HEK293 (cell line): Measurements from ENCODE around the gene LRP1B.

Experiments
- CTCF ChIA-PET: fragments of 350-600 bp; formaldehyde crosslinking; extraction: SDS; loops from one replicate; lab custom pipeline; 2021; ENCODE audit warnings: antibody characterized with exemption; lab: Yijun Ruan, JAX
- POLR2A ChIA-PET: fragments of 300-600 bp; formaldehyde crosslinking; extraction: SDS; loops from one replicate; lab custom pipeline; 2020; ENCODE audit warnings: antibody characterized with exemption, inconsistent platforms; lab: Yijun Ruan, JAX
- H3K27ac ChIP-seq: fragments of 200-500 bp; sonication (Bioruptor generic); 2 replicates; pipeline ENCODE4 v1.5.1; 2014; ENCODE audit warnings: low read depth, low read length, control low read depth, inconsistent platforms; ENCODE audit errors: extremely low read depth
- H3K36me3 ChIP-seq, 2 experiments: fragments of 200-500 bp in 1 of 2; sonication (Bioruptor generic) in 1 of 2; 1 replicate in 1 of 2; 2 replicates in 1 of 2; pipeline ENCODE4 v1.5.1; 2014 to 2017; ENCODE audit warnings: inconsistent platforms in 2 of 2, low read length in 2 of 2; ENCODE audit not compliant: control insufficient read depth in 2 of 2, insufficient read depth in 1 of 2
- H3K4me1 ChIP-seq: fragments of 200-500 bp; sonication (Bioruptor generic); 2 replicates; pipeline ENCODE4 v1.5.1; 2014; ENCODE audit warnings: mild to moderate bottlenecking, low read length, inconsistent platforms; ENCODE audit not compliant: control insufficient read depth, insufficient read depth
- H3K4me3 ChIP-seq: 2 replicates; pipeline ENCODE4 v1.5.1; 2011; ENCODE audit warnings: low read depth, mild to moderate bottlenecking, control low read depth, low read length, moderate library complexity
- H3K9me3 ChIP-seq: fragments of 200-500 bp; sonication (Bioruptor generic); 2 replicates; pipeline ENCODE4 v1.5.1; 2014; ENCODE audit warnings: low read depth, low read length, inconsistent platforms; ENCODE audit not compliant: control insufficient read depth, insufficient read depth
- BCL11A ChIP-seq: fragments of 450-650 bp; formaldehyde crosslinking; IDR thresholded peaks from 2 replicates; pipeline ENCODE4 v1.5.1; 2016; ENCODE audit warnings: low read depth, missing biosample characterization, missing genetic modification characterization
- BCL11B ChIP-seq: fragments of 450-650 bp; formaldehyde crosslinking; IDR thresholded peaks from 2 replicates; pipeline ENCODE4 v1.5.1; 2016; ENCODE audit warnings: low read depth, missing biosample characterization, missing genetic modification characterization
- SP2 ChIP-seq: fragments of 450-650 bp; formaldehyde crosslinking; IDR thresholded peaks from 2 replicates; pipeline ENCODE4 v1.5.1; 2016; ENCODE audit warnings: missing biosample characterization, missing genetic modification characterization
- TCF7L2 ChIP-seq: IDR thresholded peaks from 2 replicates; pipeline ENCODE4 v1.6.1; 2011; ENCODE audit warnings: low read depth, mild to moderate bottlenecking, inconsistent platforms, low read length, moderate library complexity, borderline replicate concordance
- ZFP41 ChIP-seq: fragments of 450-650 bp; formaldehyde crosslinking; IDR thresholded peaks from 2 replicates; pipeline ENCODE4 v1.5.1; 2016; ENCODE audit warnings: missing biosample characterization, missing genetic modification characterization, borderline replicate concordance
- ZIC2 ChIP-seq: fragments of 450-650 bp; formaldehyde crosslinking; IDR thresholded peaks from 2 replicates; pipeline ENCODE4 v1.5.1; 2016; ENCODE audit warnings: missing biosample characterization, missing genetic modification characterization
- ZNF174 ChIP-seq: fragments of 450-650 bp; formaldehyde crosslinking; IDR thresholded peaks from 2 replicates; pipeline ENCODE4 v1.5.0; 2017; ENCODE audit warnings: missing biosample characterization, mild to moderate bottlenecking, missing genetic modification characterization
- ZNF24 ChIP-seq: fragments of 450-650 bp; formaldehyde crosslinking; IDR thresholded peaks from 2 replicates; pipeline ENCODE4 v1.5.1; 2016; ENCODE audit warnings: missing biosample characterization, missing genetic modification characterization
- ZNF274 ChIP-seq, 2 experiments: fragments of 200-500 bp in 1 of 2; fragments of 450-650 bp in 1 of 2; sonication (Bioruptor generic) in 1 of 2; formaldehyde crosslinking in 1 of 2; IDR thresholded peaks; 2 replicates each; pipeline versions ENCODE4 v1.5.1 to v1.6.1; 2014 to 2016; ENCODE audit warnings: borderline replicate concordance in 1 of 2, inconsistent platforms in 1 of 2, low read length in 1 of 2, missing biosample characterization in 1 of 2, missing genetic modification characterization in 1 of 2
- ZNF48 ChIP-seq: fragments of 450-650 bp; formaldehyde crosslinking; IDR thresholded peaks from 2 replicates; pipeline ENCODE4 v1.5.1; 2016; ENCODE audit warnings: missing biosample characterization, missing genetic modification characterization
- ZNF571 ChIP-seq: fragments of 450-650 bp; formaldehyde crosslinking; IDR thresholded peaks from 2 replicates; pipeline ENCODE4 v1.5.0; 2017; ENCODE audit warnings: missing biosample characterization, missing genetic modification characterization
- ZNF677 ChIP-seq: fragments of 450-650 bp; IDR thresholded peaks from 2 replicates; pipeline ENCODE4 v1.5.0; 2018; ENCODE audit warnings: missing biosample characterization, mild to moderate bottlenecking, missing genetic modification characterization, moderate library complexity
- ZNF843 ChIP-seq: fragments of 450-650 bp; formaldehyde crosslinking; IDR thresholded peaks from 2 replicates; pipeline ENCODE4 v1.5.1; 2016; ENCODE audit warnings: missing biosample characterization, missing genetic modification characterization
- ZSCAN23 ChIP-seq: fragments of 450-650 bp; formaldehyde crosslinking; IDR thresholded peaks from 2 replicates; pipeline ENCODE4 v1.5.1; 2016; ENCODE audit warnings: missing biosample characterization, missing genetic modification characterization
- TF ChIP-seq, protein P1 (sequence below): fragments of 450-650 bp; formaldehyde crosslinking; IDR thresholded peaks from 2 replicates; pipeline ENCODE4 v1.5.1; 2016; ENCODE audit warnings: missing biosample characterization, missing genetic modification characterization, low read depth
- TF ChIP-seq, protein P2 (sequence below): fragments of 450-650 bp; formaldehyde crosslinking; IDR thresholded peaks from 2 replicates; pipeline ENCODE4 v1.5.1; 2017; ENCODE audit warnings: missing biosample characterization, missing genetic modification characterization
- TF ChIP-seq, protein P3 (sequence below): fragments of 450-650 bp; formaldehyde crosslinking; IDR thresholded peaks from 2 replicates; pipeline ENCODE4 v1.5.1; 2016; ENCODE audit warnings: missing biosample characterization, missing genetic modification characterization
- TF ChIP-seq, protein P4 (sequence below): fragments of 450-650 bp; formaldehyde crosslinking; conservative IDR thresholded peaks from 2 replicates; pipeline ENCODE4 v1.5.1; 2016; ENCODE audit warnings: low read depth, missing biosample characterization, missing genetic modification characterization
- TF ChIP-seq, protein P5 (sequence below): fragments of 450-650 bp; formaldehyde crosslinking; IDR thresholded peaks from 2 replicates; pipeline ENCODE4 v1.5.1; 2016; ENCODE audit warnings: missing biosample characterization, missing genetic modification characterization

LRP1B gene

DNA sequence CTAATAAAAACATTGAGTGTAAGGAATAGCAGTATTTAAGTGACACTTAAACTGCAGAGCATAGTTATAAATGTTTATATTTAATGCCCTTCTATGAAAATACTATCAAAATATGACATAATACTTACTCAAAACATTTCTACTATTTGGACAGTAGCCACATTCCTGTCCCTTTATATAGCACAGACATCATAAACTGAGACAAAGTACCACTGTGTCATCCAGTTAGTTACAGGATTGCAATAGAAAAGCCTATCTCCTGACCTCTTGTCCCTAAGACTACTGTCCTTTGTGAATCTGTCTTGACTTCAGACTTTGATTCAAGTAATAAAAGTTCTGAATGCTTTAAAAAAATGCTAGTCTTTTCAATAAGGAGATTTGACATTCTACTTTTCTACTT is 1822.1 kb downstream of the LRP1B start:
- ChIA-PET POLR2A (no interaction called here), CTCF (no interaction called here)
- TF ChIP-seq ZNF174 (tag by site-specific recombination) (no peak), ZNF571 (tag by site-specific recombination) (no peak)
- Histone ChIP-seq H3K4me1 (no peaks in the 10 kb centered on the region), H3K27ac (no peak overlapping the region), H3K9me3 (no peaks in the 10 kb centered on the region), H3K4me3 (no peak overlapping the region), H3K36me3 (no peaks in the 10 kb centered on the region)

DNA sequence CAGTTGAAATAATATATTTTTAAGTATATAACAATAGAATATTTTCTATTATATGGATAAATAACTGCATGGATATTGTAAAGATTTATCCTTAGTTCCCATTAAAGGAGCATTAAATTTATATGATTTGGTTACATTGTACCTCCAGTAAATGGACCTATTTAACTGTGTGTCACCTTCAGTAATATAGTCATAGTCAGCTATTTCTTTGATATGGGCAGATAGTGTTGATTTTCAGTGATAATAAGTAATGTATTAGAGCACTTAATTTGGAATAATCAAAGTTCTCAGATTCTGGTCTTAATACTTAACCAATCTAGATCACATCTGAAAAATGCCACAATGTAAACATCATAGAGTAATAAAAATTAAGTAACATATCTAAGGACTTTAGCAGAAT is 1823.3 kb downstream of the LRP1B start:
- no peaks in the 10 kb centered on the region for H3K9me3 ChIP-seq
- ChIA-PET POLR2A (no interaction called here), CTCF (no interaction called here)
- H3K4me1 ChIP-seq, result no peaks in the 10 kb centered on the region
- no peak for TF ChIP-seq TCF7L2
- TF ChIP-seq, protein P1, sequence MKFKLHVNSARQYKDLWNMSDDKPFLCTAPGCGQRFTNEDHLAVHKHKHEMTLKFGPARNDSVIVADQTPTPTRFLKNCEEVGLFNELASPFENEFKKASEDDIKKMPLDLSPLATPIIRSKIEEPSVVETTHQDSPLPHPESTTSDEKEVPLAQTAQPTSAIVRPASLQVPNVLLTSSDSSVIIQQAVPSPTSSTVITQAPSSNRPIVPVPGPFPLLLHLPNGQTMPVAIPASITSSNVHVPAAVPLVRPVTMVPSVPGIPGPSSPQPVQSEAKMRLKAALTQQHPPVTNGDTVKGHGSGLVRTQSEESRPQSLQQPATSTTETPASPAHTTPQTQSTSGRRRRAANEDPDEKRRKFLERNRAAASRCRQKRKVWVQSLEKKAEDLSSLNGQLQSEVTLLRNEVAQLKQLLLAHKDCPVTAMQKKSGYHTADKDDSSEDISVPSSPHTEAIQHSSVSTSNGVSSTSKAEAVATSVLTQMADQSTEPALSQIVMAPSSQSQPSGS, result no peak
- H3K27ac ChIP-seq, result no peak overlapping the region
- no peak overlapping the region for H3K4me3 ChIP-seq
- no peaks in the 10 kb centered on the region for H3K36me3 ChIP-seq

DNA sequence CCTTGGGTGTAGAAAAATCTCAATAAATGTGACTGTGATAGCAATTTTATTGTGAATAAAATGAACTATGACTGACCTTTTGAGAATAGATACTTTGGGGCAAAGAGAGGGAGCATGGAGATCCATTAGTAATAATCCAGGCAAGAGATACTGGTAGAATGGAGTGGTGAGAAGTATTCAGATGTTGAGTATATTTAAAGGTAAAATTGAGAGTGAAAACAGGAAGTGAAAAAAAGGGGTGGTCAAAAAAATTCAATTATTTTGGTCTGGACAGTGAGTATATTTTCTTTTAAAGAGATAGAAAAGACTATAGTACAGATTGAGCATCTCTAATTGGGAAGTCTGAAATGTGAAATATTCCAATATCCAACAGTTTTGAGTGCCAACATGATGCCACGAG is 1835.0 kb downstream of the LRP1B start:
- no peak overlapping the region for H3K27ac ChIP-seq
- ChIA-PET POLR2A (no interaction called here), CTCF (no interaction called here)
- no peaks in the 10 kb centered on the region for H3K4me1 ChIP-seq
- H3K4me3 ChIP-seq, result no peak overlapping the region
- TF ChIP-seq BCL11B (no peak), BCL11A (tag by site-specific recombination) (no peak), ZNF843 (tag by site-specific recombination) (no peak), ZFP41 (tag by site-specific recombination) (no peak), ZNF48 (tag by site-specific recombination) (no peak)
- TF ChIP-seq, protein P2, sequence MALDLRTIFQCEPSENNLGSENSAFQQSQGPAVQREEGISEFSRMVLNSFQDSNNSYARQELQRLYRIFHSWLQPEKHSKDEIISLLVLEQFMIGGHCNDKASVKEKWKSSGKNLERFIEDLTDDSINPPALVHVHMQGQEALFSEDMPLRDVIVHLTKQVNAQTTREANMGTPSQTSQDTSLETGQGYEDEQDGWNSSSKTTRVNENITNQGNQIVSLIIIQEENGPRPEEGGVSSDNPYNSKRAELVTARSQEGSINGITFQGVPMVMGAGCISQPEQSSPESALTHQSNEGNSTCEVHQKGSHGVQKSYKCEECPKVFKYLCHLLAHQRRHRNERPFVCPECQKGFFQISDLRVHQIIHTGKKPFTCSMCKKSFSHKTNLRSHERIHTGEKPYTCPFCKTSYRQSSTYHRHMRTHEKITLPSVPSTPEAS, result no peak
- TF ChIP-seq, protein P3, sequence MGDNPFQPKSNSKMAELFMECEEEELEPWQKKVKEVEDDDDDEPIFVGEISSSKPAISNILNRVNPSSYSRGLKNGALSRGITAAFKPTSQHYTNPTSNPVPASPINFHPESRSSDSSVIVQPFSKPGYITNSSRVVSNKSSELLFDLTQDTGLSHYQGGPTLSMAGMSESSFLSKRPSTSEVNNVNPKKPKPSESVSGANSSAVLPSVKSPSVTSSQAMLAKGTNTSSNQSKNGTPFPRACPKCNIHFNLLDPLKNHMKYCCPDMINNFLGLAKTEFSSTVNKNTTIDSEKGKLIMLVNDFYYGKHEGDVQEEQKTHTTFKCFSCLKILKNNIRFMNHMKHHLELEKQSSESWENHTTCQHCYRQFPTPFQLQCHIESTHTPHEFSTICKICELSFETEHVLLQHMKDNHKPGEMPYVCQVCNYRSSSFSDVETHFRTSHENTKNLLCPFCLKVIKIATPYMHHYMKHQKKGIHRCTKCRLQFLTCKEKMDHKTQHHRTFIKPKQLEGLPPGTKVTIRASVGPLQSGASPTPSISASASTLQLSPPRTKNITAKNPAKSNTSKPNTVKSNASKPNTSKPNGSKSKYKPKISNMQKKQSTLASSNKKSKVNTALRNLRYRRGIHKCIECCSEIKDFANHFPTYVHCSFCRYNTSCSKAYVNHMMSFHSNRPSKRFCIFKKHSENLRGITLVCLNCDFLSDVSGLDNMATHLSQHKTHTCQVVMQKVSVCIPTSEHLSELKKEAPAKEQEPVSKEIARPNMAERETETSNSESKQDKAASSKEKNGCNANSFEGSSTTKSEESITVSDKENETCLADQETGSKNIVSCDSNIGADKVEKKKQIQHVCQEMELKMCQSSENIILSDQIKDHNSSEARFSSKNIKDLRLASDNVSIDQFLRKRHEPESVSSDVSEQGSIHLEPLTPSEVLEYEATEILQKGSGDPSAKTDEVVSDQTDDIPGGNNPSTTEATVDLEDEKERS (tag by site-specific recombination), result no peak
- H3K9me3 ChIP-seq, result no peaks in the 10 kb centered on the region
- no peaks in the 10 kb centered on the region for H3K36me3 ChIP-seq

DNA sequence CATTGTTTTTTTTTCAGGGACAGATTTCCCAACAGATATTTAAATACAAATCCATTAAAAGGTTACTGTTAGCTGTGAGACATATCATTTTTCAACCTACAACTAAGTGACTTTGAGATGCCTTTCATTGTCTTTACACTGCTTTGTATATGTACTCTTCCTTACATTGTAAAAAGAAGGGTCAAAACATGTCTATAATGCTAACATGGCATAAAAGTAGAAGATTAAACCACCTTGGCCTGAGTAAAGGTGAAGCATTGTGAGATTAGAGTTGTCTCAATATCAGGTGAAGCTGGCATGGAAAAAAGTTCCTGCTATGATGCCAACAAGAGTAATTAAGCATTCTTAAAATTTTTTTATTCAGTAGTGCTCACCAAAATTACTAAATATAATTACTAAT is 1842.1 kb downstream of the LRP1B start:
- no peak overlapping the region for H3K4me3 ChIP-seq
- CTCF ChIA-PET, result no interaction called here
- no peaks in the 10 kb centered on the region for H3K9me3 ChIP-seq
- H3K36me3 ChIP-seq, result no peaks in the 10 kb centered on the region
- peaks cover 3% of the 10 kb centered on the region for H3K4me1 ChIP-seq
- H3K27ac ChIP-seq, result no peak overlapping the region
- POLR2A ChIA-PET, result no interaction called here
- TF ChIP-seq ZSCAN23 (no peak), ZNF24 (tag by site-specific recombination) (no peak), ZIC2 (no peak), SP2 (tag by site-specific recombination) (no peak), ZNF274 (IDR thresholded peaks at IDR 0.05; ENCODE audit: low read length) (no peak), ZNF274 (tag by site-specific recombination; IDR thresholded peaks at IDR 0.05; ENCODE audit: borderline replicate concordance) (no peak), ZNF677 (tag by site-specific recombination) (no peak)
- TF ChIP-seq, protein P4, sequence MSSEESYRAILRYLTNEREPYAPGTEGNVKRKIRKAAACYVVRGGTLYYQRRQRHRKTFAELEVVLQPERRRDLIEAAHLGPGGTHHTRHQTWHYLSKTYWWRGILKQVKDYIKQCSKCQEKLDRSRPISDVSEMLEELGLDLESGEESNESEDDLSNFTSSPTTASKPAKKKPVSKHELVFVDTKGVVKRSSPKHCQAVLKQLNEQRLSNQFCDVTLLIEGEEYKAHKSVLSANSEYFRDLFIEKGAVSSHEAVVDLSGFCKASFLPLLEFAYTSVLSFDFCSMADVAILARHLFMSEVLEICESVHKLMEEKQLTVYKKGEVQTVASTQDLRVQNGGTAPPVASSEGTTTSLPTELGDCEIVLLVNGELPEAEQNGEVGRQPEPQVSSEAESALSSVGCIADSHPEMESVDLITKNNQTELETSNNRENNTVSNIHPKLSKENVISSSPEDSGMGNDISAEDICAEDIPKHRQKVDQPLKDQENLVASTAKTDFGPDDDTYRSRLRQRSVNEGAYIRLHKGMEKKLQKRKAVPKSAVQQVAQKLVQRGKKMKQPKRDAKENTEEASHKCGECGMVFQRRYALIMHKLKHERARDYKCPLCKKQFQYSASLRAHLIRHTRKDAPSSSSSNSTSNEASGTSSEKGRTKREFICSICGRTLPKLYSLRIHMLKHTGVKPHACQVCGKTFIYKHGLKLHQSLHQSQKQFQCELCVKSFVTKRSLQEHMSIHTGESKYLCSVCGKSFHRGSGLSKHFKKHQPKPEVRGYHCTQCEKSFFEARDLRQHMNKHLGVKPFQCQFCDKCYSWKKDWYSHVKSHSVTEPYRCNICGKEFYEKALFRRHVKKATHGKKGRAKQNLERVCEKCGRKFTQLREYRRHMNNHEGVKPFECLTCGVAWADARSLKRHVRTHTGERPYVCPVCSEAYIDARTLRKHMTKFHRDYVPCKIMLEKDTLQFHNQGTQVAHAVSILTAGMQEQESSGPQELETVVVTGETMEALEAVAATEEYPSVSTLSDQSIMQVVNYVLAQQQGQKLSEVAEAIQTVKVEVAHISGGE (tag by site-specific recombination), result no peak
- TF ChIP-seq, protein P5, sequence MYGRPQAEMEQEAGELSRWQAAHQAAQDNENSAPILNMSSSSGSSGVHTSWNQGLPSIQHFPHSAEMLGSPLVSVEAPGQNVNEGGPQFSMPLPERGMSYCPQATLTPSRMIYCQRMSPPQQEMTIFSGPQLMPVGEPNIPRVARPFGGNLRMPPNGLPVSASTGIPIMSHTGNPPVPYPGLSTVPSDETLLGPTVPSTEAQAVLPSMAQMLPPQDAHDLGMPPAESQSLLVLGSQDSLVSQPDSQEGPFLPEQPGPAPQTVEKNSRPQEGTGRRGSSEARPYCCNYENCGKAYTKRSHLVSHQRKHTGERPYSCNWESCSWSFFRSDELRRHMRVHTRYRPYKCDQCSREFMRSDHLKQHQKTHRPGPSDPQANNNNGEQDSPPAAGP (tag by site-specific recombination), result no peak
